CD4-positive, alpha-beta T cell treated with Interleukin-1 beta for 1 hour (primary cell): ENCODE data around the gene ETHE1.

Source experiments
- DNase-seq, 2 donors: peaks; one replicate each; pipeline ENCODE4 v3.0.0-alpha.2; 2020 to 2022

The ETHE1 gene

DNA sequence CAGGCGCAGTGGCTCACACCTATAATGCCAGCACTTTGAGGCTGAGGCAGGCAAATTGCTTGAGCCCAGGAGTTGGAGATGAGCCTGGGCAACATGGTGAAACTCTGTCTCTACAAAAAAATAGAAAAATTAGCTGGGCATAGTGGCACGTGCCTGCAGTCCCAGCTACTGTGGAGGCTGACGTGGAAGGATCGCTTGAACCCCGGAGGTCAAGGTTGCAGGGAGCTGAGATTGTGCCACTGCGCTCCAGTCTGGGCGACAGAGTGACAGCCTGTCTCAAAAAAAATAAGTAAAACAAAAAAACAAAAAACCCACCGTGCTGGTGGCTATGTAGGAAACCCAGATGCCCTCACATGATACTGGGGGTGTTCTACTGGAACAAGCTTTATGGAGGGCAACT, 38.8 kb downstream of the ETHE1 start:
- no peak for DNase-seq

DNA sequence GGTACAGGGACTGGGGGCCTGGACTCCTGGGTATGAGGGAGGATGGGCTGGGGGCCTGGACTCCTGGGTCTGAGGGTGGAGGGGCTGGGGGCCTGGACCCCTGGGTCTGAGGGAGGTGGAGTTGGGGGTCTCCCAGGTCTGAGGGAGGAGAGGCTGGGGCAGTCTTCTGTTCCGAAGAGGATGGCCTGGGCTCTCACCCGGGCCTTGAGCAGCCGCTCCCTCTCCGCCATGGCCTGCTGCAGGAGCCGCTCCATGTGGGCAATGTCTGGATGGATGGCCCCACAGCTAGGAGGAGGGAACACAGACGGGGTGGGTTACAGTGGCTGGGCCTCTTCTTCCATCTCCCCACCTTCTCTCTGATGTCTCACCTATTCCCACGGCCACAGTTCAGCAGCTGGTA, 40.6 kb downstream of the ETHE1 start:
- no peak for DNase-seq

DNA sequence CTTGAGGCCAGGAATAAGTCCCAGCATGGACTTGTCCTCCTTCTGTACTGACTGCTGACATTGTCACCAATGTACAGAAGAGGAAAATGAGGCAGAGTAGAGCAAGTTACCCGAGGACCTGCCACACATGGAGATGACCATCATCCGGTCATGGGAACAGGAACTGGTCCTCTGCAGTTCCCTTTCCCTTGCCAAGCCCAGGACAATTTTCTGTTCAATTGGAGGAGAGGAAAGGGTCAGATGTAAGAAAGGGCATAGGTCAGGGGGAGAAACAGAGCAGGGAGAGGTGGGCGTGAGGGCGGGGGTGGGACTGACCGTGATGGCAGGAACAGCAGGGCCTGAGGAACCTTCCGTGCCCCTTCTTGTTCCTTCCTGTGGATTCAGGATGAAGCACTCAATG, 41.0 kb downstream of the ETHE1 start:
- no peak for DNase-seq

DNA sequence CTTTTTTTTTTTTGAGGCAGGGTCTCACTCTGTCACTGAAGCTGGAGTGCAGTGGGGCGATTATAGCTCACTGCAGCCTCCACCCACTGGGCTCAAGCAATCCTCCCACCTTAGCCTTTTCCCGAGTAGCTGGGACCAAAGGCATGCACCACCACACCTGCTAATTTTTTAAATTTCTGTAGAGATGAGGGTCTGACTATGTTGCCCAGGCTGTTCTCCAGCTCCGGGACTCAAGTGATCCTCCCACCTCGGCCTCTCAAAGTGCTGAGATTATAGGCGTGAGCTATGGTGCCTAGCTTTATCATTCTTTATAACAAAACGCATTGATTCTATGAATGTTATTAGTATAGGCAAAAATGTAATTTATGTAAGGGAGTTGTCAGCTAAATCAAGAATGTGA, 43.7 kb downstream of the ETHE1 start:
- no peak for DNase-seq

DNA sequence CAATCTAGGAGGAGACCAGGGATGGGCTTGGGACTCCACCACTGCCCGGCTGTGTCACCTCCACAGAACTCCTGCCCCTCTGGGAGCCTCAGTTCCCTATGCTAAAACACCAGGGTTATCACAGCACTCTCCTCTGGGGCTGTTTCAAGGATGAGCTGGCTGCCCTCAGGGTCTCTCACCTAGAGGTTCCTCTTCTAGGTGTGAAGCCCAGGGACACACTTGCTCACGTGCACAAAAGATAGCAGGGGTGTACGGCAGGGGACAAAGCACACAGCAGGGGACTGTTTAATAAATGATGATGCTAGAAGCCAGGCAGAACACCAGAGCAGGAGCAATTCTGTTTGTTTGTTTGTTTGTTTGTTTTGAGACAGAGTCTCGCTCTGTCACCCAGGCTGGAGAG, 44.8 kb downstream of the ETHE1 start:
- DNase-seq, result no peak

DNA sequence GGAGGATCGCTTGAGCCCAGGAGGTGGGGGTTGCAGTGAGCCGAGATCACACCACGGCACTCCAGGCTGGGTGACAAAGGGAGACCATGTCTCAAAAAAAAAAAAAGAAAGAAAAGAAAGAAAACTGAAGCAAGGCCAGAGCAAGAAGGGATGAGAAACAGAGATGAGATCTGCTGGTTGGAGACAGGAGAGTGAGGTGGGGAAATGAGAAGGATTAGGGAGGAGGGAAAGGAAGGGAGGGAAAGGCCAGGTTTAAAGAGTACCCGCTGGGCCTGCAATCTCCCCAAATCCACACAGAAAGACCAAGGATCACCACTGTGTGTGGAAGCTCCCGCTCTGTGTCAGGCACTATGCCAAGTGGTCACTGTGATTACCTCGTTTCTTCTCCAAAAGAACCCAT, 45.3 kb downstream of the ETHE1 start:
- DNase-seq, result no peak

DNA sequence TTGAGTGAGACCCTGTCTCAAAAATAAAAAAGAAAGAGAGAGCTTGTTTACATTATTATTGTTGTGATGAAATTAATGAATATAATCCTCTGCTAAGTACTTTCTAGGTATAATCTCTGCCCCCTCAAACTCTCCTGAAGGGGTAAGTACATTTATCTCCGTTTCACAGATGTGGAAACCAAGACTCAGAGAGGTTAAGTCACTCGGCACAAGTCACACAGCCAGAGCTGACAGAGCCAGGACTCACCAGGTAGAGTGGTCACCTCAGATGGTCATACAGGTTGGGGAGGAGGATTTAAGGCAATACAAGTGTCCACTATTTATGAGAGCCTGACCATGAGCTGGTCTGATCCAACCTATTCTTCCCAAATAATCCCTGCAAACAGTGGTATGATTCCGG, 46.4 kb downstream of the ETHE1 start:
- DNase-seq, result no peak

DNA sequence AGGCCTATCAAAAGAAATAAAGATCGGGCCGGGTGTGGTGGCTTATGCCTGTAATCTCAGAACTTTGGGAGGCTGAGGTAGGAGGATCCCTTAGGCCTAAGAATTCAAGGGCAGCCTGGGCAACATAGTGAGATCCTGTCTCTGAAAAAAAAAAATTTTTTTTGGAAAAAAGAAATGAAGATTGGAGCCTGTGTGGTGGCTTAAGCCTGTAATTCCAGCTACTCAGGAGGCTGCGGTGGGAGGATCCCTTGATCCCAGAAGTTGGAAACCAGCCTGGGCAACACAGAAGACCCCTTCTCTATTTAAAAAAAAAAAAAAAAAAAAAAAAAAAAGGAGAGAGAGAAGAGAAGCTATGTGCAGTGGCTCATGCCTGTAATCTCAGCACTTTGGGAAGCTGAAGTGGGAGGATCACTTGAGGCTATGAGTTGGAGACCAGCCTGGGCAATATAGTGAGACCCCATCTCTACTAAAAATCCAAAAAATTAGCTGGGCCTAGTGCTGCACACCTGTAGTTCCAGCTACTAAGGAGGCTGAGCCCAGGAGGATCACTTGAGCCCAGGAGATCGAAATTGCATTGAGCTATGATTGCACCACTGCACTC, 46.9 kb downstream of the ETHE1 start:
- no peak for DNase-seq

DNA sequence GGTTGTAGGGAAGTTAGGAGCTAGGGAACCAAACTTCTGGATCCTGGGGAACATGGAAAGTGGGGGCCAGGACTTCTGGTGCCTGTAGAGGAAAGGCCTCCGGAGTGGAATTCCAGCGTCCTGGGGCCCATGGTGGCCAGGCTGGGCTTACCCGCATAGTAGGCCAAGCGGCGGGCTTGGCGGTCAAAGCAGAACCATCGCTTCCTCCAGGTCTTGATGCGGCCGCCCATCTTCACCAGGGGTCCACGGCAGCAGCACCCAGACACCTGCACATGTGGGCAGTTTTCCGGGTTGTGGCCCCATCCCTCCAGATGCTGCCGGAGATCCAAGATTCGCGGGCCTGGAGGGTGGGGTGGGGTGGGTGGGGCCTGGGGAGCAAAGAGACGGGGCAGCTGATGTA, 47.8 kb downstream of the ETHE1 start:
- no peak for DNase-seq

DNA sequence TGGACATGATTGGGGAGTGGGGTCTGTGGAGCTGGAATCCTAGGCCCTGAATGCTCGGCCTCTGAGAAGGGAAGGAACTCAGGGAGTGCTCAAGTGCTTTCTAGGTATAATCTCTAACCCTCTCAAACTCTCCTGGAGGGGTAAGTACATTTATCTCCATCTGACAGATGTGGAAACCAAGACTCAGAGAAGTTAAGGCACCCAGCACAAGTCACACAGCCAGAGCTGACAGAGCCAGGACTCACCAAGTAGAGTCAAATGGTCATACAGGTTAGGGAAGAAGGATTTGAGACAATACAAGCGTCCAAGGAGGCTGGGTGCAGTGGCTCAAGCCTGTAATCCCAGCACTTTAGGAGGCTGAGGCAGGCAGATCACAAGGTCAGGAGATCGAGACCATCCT, 48.7 kb downstream of the ETHE1 start:
- no peak for DNase-seq

DNA sequence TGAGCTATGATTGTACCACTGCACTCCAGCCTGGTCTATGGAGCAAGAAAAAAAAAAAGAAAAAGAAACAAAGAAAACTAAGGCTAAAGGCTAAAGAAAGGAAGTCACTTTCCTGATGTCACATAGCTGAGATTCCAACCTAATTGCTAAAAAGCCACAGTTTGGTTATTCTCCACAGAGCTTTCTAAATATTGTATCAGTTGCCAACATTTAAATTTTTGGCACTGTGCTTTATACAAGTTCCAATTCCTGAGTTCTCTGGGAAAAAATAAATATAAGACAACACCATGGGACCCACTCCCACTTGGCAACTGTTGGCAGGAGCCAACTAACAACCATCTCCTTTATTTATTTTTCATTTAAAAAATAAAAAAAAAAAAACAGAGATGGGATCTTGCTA, 50.4 kb downstream of the ETHE1 start:
- DNase-seq, result no peak

DNA sequence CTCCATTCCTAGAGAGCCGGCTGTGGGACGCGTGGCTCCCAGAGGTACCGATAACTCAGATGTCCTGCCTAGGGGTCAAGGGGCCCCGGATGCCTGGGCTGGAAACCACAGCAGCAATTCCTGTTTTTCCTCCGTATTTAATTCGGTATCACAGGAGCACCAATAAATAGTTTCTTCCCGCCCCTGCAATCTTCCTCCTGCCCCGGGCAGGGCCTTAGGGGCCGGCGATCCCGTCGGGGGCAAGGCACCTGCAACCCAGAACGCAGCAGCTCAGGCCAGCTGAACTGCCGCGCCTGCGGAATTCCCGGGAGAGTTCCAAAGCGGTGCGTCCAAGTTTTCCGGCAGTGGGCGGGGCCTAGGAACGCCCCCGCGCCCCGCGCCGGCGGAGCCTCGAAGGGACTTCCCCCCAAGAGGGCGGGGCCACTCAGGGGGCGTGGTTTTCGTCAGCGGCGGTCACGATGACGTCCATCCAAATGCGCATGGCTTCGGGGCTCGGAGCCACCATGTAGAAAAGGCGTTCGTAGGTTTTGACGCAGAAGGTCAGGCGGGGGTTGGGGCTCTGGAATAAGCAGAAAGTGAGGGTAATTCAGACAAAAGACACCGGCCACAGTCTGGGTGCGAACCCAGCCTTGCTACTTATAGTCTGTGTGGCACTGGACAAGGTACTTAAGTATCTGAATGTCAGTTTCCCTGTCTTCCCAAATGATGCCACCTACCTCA, 51.9 kb downstream of the ETHE1 start:
- peak; percentile 95 for DNase-seq

DNA sequence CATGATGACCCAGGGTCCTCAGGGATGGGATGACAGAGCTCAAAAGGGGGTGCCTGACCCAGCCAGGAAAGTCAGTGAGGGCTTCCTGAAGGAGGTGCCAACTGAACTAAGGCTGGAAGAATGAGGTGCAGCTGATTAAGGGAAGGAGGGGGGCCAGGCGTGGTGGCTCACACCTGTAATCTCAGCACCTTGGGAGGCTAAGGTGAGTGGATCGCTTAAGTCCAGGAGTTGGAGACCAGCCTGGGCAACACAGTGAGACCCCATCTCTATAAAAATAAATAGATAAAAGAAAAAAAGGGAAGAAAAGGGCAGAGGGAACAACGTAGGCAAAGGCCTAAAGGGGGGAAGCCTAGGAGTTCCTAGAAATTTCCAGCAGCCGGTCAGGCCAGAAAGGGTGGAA, 52.5 kb downstream of the ETHE1 start:
- DNase-seq, result no peak

DNA sequence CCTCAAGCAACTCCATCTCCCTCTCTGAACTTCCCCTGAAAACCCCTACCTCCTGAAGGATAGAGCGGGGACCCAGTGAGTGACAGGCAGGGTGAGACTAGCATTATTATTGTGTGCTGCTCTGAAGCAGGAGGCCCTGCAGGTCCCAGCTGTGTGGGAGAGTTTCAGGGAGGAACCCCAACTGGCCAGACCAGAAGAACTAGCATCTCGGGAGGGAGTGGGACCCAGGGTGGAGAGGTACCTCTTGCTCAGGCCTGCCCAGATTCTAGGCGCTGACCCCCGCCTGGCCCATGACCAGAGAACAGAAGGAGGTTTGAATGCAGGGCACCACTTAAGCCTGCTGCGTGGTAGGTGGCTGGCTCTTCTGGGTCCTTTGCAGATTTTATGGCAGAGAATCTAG, 55.9 kb downstream of the ETHE1 start:
- no peak for DNase-seq

DNA sequence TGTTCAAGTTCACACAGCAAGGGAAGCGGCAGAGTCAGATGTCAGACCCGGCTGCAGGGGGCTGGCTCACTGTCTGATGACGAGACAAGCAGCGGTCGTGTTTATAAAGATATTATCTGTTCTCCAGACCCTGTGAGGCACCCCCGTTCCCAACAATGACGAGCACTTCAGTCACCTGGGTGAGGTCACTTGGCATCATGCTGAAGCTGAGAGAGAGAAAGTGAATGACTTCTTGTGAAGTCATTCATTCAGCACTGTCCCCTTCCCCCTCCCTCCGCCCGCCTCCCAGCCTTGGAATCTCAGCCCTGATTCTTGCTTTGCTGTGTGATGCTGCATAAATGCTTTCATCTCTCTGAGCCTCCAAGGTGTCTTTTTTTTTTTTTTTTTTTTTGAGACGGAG, 56.7 kb downstream of the ETHE1 start:
- DNase-seq, result peak; percentile 43 to 86

DNA sequence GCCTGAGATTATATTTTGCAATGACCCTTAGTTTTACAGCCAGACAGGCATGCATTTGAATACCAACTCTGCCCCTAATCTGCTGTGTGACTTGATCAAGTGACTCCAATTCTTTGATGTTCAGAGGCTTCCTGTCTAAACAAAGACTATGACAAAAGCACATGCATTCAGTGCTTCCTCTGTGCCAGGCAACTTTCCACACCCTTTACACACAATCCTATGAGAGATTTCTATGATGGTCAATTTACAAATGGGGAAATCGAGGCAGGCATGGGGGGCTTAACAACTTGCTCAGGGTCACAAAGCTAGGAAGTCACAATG, 57.9 kb downstream of the ETHE1 start:
- peak; percentile 14 to 58 for DNase-seq

DNA sequence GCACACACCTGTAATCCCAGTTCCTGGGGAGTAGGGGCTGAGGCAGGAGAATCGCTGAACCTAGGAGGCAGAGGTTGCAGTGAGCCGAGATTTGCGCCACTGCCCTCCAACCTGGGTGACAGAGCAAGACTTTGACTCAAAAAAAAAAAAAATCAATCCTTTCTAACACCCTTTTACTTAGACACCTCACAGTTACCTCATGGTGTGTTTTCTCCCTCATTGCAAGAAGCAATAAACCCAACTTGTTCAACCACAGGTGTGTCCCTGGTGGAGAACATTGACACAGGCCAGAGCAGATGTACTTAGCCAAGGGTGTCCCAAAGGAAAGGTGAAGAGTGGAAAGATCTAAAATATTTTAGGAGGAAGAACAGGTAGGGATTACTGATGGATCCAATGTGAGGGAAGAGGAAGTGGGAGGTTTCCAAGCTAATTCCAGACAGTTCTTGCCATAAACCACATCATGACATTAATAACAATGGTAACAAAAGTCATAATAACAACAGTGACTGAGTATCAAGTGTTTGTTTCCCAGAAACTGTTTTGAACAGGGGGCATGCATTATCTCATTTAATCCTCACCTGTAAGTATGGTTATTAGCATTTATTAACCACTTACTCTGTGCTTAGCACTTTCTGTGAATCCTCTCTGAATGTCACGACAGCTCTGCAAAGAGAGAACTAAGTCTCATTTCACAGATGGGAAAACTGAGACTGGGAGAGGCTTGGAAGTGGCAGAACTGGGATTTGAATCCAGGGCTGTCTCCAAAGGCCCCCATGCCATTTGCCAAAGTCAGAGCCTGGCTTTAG, 58.4 kb downstream of the ETHE1 start:
- DNase-seq, result no peak

DNA sequence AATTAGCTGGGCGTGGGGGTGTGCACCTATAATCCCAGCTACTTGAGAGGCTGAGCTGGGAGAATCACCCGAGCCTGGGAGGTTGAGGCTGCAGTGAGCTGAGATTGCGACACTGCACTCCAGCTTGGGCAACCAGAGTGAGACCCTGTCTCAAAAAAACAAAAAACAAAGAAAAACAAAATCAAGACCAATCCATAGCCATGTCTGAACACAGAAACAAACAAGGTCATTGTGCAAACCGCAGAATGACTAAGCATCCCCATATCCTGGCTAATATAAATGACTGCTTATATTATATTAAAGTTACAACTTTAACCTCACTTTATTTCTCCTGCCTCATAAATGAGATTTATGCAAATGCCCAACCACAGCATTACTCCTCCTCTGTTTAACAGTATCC, 59.3 kb downstream of the ETHE1 start:
- DNase-seq, result no peak

DNA sequence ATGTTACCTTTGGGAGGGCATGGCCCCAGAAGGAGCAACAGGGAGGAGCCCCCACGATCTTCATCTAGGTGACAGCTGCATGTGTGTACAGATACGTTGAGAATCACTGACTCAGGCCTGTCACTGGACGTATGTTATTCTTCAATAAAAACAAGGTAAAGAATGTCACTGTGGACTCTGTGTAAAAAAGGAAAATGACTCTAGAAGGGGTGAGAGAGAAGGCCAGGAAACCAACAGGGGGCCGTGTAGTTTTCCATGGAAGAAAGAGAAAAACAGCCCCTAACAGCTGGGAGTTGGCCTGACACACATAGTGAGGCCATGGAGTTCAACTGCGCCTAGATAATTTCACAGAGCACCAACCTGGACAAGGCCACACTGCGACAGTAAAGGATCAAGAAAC, 59.7 kb downstream of the ETHE1 start:
- no peak for DNase-seq

DNA sequence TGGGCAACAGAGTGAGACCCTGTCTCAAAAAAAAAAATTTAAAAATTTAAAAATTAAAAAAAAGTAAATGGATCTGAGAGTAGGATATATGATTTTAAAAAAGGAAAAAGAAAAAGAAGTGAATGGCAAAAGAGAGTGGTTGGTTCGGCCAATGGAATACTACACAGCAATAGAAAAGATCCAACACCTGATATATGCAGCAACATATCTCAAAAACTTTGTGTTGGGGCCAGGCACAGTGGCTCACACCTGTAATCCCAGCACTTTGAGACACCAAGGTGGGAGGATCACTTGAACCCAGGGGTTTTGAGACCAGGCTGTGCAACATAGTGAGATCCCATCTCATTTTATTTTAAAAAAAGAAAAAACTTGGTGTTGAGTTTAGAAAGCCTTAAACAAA, 60.2 kb downstream of the ETHE1 start:
- no peak for DNase-seq

DNA sequence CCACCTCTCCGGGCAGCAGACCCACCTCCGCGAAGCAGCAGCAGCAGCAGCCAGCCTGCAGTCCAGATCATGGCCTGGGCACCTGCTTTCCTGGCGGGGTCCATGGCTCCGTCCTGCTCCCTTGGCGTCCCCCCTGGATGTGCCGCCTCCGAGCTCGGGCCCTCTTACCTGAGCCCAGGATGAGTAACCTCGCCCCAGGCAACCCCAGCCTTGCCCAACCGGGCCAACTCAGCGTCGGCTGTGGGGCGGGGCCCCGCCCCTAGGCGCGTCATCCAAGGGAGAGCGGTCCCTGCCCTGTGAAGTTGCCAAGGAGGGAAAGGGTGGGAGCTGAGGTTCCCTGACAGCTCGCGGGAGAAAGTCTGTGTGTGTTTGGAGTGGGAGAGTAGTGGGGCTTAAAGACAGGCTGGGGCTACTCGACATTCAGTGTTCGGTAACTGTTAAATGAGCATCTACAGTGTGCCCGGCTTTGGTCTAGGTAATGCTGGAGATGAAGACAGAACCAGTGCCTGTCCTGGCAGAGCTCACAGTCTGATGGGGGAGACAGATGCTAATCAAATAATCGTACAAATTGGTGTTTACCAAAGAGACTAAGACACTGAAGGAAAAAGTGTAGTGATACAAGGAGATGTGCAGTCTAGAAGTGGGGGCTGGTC, 61.4 kb downstream of the ETHE1 start, which contains the start of gene LYPD3:
LYPD3 (minus strand) TSS at position 141 of the 653 bp plus-strand sequence; CDS start at position 104, 37 bp downstream.
- DNase-seq, result peak in 1 of 2 donors; percentile 71

DNA sequence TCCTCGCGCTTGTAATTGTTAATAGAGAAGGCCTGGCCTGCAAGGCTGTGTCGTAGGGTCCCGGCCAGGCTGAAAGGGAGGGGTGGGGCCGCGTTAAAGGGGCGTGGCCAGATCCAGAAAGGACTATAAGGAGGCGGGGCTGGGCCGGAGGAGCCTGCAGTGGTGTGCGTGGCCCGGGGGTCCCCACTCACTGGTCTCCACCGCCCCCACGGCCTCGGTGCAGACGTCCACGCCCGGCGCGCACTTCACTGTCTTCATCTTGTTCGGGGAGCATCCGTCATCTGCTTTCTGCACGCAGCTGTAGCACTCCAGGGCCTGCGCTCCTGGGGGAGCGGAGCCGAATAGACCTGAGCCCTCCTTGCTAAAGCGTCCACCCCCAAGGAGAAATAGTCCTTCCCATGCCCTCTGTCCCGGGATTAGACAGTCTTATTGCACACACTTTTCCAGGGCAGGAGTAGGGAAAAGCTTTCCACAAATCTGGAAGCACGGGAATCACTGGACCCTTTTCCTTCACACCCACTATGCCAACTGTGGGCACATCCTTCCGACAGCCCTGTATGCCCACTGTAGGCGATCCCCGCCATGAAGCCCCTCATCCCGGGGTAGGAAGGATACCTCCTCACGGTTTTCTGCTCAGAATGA, 62.7 kb downstream of the ETHE1 start:
- no peak for DNase-seq
